ENCODE data around the gene ITIH3.

DNA sequence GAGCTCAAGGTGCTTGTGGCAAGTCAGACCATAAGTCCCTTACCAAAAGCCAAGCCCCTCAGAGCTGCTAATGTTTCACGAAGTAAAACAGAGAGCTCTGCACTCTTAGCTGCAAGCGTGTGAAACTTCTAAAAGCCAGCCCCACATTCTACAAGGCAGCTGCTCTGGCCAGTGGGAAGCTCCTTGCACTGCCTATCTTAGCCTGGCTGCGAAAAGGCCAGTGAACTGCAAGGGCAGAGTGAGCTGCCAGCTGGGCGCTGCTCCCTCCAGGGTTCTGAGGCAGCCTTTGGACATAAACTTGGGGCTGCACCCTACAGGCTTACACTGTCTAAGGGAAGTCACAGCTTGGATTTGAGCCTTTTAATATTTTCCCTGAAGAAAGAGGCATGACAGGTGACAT is 42.4 kb downstream of the ITIH3 start:
- no peak for TF ChIP-seq EZH2 (IDR thresholded peaks at IDR 0.05; ENCODE audit: insufficient read depth, low read length)
- TF ChIP-seq, protein P1, sequence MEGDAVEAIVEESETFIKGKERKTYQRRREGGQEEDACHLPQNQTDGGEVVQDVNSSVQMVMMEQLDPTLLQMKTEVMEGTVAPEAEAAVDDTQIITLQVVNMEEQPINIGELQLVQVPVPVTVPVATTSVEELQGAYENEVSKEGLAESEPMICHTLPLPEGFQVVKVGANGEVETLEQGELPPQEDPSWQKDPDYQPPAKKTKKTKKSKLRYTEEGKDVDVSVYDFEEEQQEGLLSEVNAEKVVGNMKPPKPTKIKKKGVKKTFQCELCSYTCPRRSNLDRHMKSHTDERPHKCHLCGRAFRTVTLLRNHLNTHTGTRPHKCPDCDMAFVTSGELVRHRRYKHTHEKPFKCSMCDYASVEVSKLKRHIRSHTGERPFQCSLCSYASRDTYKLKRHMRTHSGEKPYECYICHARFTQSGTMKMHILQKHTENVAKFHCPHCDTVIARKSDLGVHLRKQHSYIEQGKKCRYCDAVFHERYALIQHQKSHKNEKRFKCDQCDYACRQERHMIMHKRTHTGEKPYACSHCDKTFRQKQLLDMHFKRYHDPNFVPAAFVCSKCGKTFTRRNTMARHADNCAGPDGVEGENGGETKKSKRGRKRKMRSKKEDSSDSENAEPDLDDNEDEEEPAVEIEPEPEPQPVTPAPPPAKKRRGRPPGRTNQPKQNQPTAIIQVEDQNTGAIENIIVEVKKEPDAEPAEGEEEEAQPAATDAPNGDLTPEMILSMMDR (IDR thresholded peaks at IDR 0.05; ENCODE audit: insufficient read depth, low read depth, low read length): no peak
